Measurements from ENCODE around the gene PCID2.

Gene PCID2

DNA sequence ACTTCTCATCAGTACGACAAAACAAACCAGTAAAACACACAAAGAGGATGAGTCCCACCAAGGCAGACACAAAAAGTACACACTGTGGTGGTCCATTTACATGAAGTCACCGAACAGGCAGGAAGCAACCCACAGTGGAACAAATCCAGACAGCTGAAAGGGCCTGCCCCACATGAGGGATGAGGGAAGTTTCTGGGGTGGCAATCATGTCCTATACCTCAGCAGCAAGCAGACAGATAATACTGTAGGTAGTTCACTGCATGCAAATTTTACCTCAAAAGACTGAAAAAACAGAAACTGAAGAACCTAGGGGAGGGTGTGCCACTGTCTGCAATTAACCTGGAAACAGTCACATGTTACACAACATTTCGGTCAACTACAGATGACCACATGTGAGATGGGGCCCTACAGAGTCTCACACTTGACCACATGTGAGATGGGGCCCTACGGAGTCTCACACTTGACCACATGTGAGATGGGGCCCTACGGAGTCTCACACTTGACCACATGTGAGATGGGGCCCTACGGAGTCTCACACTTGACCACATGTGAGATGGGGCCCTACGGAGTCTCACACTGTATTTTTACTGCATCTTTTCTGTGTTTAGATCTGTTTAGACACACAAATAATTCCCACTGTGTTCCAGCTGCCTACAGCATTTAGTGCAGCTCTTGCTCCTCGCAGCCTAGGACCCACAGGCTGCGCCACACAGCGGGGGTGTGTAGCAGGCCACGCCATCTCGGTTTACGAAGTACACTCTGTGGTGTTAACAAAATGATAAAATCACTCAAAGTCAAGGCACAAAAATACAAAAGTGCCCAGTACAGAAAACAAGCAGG lies 22.2 kb downstream of the PCID2 start:
- no peak for DNase-seq

DNA sequence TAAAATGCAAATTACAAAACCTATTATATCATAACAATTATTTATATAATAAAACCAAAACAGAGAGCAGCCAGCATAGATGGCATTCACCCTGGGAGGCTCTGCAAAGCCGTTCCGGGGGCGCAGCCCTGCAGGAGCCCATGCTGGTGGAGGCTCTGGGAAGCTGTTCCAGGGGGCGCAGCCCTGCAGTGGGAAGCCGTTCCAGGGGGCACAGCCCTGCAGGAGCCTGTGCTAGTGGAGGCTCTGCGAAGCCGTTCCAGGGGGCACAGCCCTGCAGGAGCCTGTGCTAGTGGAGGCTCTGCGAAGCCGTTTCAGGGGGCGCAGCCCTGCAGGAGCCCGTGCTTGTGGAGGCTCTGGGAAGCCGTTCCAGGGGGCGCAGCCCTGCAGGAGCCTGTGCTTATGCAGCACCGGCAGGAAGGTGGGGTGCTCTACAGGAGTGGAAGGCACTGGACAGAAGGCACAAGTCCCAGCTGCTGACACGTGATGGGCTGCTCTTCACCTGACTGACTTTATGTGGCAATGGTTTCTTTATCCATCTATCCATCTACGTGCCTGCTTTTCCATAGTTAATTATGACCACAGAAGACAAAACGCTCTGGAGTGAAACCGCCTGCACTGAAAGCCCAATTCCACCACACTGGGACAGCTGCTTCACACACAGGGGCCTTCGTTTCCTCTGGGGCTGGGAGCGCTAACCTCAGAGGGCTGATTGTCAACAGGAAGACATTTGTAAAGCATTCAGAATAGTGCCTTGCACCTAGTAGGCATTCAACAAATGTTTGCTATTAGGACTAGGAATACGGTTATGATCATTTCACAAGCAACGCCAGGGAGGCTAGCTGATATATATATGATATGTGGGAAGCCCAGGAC lies 23.7 kb downstream of the PCID2 start:
- no peak for DNase-seq

DNA sequence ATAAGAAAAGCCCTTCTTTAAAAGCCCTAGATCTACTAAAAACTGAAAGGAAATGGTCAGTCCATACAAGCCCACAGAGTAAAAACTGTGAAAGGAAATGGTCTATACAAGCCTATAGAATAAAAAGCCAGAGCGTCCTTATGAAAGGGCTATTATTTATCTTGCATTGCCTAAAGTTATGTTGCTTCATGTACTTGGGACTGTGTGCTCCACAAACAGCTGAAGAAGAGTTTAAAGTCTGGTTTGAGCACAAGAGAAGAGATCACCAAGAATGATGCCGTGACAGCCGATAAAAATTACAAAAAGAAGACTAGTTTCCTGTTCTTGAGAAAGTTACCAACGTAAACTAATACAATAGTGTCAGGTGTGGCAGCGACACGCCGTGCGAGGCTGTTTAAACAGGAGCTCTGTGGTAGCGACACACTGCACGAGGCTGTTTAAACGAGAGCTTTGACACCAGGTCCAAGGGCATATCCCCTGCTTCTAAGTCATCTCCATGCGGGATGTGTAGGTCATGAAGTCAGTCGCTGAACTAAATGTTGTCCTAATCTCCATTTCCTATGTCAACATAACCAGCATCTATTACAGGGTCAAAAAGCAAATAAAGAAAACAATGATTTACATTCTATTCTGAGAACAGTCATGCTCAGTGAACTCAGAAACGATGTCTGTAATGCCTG lies 24.9 kb downstream of the PCID2 start:
- no peak for DNase-seq

DNA sequence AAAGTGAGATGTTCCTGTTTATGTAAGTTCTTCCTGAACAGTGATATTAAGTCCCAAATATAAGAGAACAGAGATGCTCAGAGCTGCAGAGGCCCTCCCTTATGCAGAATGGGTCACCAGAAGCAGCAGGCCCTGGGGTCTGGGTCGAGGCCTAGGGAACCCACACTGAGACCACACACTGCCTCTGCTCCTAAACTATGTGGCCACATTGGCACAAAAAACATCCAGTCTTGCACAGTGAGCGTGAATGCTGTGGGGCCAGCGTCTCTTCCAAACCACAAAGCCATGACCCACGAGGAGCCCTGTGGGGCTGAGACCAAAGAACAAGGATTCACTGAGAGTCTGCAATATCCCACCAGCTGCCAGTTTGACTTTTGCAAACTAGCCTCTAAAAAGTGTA lies 26.4 kb downstream of the PCID2 start:
- DNase-seq, result no peak

DNA sequence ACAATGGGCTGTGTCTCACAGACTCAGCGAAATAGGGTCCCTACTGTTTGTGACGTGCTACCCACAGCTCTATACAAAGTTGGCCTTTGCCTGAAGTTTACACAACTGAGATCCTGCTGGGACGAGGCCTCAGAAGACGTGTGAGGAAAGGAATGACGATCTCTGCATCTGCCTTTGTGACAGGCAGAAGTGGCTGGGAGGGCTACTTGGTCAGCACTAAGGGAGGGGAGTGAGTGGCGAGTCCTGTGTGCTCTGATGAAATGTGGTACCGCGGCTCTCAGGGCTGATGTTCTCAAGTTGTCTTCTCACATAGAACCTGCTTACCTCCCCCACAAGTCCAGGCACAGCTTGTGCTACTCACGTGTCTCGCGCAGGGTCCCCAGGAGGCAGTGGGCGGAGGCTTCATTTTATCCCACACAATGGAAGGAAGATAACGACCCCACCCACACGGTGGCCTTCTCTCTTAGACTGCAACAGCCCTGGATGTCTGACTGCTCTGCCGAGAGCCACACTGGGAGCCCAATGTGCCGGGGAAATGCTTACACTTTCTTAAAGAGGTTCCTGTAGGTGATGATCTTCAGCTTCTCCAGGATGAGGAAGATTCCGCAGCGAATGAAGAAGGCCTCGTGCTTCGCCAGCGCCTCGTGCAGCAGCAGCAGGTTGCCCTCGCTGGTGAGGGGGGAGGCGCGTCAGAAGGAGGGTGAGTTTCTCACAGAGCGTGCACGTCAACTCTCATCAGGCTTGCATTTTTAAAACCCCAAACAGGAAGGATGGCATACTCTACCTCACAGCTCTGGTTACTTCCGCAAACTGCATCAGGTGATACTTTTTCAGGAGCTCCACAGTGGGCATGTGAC lies 28.9 kb downstream of the PCID2 start:
- DNase-seq, result no peak

DNA sequence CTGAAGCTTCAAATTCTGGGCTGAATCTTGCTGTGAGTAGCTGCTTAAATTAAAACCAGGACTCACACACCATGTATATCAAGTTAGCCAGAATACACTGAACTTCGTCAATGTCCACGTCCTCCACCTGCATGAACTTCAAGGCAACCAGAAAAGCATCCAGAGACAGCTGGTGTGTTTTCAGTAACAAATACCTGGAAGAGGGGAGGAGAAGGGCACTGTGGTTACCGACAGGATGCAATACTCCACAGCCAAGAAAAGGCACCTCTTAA lies 29.6 kb downstream of the PCID2 start:
- DNase-seq, result no peak

DNA sequence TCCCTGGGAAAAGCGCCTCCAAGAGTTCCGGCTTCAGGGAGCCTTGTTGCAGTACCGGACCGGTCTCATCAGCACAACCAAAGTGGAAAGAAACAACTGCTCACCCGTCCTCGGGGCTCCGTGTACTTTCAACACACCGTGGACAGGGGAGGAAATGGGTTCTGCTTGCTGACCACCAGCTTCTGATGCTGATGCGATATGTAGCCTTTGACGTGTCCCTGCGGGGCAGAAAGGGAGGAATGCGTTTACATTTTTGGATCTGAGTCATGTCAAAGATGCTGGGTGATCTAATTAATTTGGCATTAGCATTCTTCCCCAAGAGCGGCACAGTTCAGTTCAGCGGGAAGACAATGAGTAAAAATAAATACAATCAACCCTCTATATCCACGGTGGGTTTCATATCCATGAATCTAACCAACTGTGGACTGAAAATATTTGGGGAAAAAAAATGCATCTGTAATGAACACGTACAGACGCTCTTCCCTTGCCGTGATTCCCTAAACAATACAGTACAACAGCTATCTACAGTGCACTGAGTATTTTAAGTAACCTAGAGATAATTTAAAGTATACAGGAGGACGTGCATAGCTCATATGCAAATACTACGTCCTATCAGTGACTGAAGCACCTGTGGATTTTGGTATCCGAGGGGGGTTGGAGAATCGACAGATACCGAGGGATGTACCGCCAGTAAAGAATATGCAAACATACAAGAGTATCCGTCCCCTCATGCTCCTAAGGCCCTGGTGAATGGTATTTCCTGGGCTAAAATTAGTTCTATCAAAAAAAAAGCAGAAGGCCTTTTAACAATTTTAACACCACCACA lies 30.2 kb downstream of the PCID2 start:
- no peak for DNase-seq

GRCh38 chr13:113176822-113177221 lies 31.6 kb downstream of the PCID2 start:
- no peak for DNase-seq

- peak; percentile 75 for DNase-seq
Observed at GRCh38 chr13:113176280-113176679, 32.2 kb downstream of the PCID2 start.

- no peak for DNase-seq
Observed at GRCh38 chr13:113172419-113172926, 36.0 kb downstream of the PCID2 start.

DNA sequence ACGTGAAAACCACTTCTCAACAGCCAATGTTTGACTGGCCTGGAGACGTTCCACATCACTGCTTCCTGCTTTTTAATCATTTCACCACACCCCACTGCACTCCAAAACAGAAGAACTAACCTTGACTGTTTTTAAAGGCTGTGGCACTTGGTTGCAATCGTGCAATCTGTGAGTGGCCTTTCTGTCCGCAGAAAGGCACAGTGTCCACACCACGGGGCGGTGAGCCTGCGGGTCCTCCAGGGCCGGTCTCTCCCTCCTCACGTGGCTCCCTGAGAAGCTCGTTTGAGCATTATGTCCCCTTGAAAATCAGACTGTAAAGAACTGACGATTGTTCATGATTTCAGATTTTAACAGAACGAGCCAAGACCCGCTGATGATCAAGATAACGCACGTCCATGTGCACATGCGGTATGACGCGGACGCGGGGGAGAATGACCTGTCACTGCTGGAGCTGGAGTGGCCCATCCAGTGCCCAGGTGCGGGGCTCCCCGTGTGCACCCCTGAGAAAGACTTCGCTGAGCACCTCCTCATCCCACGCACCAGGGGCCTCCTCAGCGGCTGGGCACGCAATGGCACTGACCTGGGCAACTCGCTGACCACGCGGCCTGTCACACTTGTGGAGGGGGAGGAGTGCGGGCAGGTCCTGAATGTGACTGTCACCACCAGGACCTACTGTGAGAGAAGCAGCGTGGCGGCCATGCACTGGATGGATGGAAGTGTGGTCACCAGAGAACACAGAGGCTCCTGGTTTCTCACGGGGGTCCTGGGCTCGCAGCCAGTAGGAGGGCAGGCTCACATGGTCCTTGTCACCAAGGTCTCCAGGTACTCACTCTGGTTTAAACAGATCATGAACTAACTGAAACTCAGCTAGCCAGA lies 37.0 kb downstream of the PCID2 start:
- DNase-seq, result no peak

- DNase-seq, result no peak
Observed at GRCh38 chr13:113170511-113170910, 38.0 kb downstream of the PCID2 start.

DNA sequence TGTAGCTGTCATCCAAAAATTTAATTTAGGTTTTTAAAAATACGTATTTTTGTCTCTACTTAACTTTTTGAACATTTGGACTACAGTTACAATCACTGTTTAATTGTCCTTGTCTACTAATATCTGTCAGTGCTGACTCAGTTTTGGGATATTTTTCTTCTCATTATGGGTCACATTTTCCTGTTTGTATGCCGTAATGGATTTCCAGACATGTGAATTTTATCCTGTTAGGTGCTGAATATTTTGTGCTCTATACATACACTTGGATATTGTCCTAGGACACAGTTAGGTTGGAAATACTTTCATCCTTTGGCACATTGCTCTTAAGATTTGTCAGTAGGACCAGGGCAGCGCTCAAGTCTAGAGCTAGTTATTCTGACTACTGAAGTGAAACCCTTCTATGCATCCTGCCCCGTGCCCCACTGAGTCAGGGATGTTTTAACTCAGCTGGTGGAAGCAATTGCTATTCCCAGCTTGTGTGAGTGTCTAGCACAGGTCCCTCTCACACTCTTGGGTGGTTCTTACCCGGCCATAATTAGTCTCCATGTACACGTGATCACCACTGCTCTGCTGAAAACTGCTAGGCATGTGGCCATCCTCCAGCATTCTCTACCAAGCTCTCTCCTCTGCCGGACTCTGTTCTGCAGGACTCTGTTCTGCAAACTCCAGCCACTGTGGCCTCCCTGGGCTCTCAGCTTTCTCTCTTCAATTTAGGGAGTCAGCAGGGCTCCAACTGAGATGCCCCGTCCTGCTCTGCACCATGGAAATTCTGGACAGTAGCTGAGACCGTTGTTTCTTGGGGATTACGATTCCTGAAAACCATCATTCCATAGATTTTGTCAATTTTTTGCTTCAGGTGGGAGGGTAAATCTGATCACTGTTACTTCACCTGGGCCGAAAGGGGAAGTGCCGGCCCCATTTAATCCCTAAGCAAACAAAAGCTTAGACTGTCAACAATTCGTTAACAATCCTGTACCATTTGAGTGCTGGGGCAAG lies 38.9 kb downstream of the PCID2 start:
- no peak for DNase-seq

DNA sequence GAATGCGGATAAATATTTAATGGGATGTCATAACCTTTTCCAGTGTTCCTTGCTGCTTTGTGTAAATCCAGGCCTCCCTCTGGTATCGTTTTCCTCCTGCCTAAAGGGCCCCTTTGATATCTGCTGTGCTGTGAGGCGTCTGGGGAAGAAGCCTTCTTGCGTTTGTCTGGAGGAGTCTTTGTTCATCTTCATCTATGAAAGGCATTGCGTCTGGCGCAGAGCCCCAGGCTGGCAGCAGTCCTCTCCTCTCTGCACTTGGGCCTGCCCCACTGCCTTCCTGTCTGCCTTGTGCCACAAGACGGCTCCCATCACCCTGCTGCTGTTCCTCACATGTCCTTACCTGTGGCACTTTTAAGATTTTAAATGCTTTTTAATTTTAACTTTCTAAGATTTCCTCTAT lies 40.3 kb downstream of the PCID2 start:
- DNase-seq, result no peak

- no peak for DNase-seq
Observed at GRCh38 chr13:113167575-113167974, 40.9 kb downstream of the PCID2 start.

DNA sequence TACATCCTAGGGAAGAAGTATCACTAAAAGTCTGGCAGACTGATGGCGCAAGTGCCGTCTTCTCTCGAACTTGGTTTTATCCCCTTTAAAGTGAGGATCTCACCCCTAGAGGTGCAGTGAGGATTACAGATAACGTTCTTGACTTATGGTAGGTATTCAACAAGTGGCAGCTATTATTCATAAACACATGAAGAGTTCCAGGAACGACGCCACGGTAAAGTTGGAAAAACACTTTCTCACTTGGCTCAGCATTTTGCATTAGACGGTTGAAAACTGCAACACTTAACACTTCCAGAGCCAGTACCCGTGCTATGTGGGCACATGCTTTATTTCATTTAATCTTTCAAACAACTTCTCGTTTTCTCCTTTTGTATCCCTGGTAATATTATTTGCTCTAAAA lies 41.3 kb downstream of the PCID2 start:
- no peak for DNase-seq

- no peak for DNase-seq
Observed at GRCh38 chr13:113166681-113167080, 41.8 kb downstream of the PCID2 start.

DNA sequence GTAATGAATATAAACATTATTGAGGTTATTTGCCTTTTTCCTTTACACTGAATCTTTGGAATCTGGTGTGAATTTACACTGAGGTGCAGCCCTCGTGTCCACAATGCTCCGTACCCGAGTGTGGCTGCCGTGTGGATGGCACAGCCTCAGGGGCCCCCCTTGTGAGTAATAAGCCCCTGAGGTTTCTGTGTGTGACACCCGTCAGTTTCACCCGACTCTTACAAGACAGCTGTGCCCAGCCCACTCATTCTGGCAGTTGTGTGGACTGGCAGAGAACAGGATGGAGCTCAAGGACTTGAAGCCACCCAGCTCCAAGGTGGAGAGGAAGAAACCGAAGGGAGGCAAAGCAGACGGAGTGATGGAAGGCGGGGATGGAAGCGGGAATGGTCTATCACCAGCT lies 42.2 kb downstream of the PCID2 start:
- no peak for DNase-seq

- no peak for DNase-seq
Observed at GRCh38 chr13:113164492-113164891, 44.0 kb downstream of the PCID2 start.

Measured in stimulated activated naive CD4-positive, alpha-beta T cell treated with Interleukin-2 at 50 U/mL for 16 hours (primary cell).